Measurements from ENCODE around the gene NAP1L3.

Gene NAP1L3, protein sequence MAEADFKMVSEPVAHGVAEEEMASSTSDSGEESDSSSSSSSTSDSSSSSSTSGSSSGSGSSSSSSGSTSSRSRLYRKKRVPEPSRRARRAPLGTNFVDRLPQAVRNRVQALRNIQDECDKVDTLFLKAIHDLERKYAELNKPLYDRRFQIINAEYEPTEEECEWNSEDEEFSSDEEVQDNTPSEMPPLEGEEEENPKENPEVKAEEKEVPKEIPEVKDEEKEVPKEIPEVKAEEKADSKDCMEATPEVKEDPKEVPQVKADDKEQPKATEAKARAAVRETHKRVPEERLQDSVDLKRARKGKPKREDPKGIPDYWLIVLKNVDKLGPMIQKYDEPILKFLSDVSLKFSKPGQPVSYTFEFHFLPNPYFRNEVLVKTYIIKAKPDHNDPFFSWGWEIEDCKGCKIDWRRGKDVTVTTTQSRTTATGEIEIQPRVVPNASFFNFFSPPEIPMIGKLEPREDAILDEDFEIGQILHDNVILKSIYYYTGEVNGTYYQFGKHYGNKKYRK

DNA sequence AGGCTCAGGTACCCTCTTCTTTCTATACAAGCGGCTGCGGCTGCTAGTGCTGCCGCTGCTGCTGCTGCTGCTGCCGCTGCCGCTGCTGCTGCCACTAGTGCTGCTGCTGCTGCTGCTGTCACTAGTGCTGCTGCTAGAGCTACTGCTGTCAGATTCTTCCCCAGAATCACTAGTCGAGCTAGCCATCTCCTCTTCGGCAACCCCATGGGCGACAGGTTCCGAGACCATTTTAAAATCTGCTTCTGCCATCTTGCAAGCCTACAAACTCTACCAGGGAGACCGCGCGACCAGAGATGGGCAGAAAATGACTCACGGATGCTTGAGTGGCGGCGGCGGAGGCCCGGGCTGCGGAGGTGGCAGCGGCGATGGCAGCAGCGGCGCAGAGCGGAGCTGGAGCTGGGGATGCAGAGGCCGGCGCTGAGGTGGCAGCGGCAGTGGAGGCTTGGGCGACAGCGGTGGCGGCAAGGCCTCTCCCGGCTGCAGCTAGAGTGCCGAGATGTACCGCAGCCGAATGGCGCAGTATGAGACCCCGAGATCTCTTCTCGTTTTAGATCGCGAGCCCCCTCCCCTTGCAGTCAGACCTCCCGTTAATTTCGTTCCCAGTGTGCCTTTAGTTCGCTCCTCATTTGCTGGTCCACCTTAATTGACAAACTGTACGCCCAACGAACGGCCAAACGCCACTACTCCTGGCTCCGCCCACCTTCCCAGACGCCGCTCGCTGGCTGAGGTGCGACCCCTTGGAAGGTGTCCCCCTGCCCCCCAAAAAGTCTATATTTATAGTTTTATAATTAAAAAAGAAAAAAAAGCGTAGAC, at the start of gene NAP1L3:
Gene NAP1L3, minus strand, starts transcription at position 523 of the 813 bp plus-strand sequence. Its CDS starts 274 bp downstream, at position 249.
- DNase-seq = peak; percentile 92

- no peak for DNase-seq
Measured at GRCh38 chrX:93711076-93711475, 37.7 kb upstream of the NAP1L3 start.

DNA sequence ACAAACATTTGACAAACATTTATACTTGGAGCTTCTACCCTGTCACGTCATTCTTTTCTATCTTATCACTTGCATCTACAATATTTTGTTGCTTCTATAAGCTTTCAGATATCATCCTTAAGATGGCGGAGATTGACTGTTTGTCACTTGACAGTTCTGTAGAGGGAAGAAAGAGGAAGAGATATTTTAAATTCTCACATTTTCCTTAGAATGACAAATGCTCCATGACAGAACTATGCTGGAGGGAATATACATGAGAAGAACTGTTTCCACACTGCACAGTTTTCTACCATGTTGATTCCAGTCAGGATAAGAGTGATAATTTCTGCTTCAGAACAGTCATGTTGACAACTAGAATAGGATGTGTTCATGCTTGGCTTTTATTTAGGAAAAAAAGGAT, 30.3 kb upstream of the NAP1L3 start:
- no peak for DNase-seq

- no peak for DNase-seq
Measured at GRCh38 chrX:93695981-93696380, 22.6 kb upstream of the NAP1L3 start.

GRCh38 chrX:93673869-93674271, 492 bp upstream of the NAP1L3 start, which contains the start of gene FAM133A:
TSS of gene FAM133A (plus strand) at chrX:93674206. CDS start at chrX:93709420, 35,214 bp downstream.
- DNase-seq = peak; percentile 78

DNA sequence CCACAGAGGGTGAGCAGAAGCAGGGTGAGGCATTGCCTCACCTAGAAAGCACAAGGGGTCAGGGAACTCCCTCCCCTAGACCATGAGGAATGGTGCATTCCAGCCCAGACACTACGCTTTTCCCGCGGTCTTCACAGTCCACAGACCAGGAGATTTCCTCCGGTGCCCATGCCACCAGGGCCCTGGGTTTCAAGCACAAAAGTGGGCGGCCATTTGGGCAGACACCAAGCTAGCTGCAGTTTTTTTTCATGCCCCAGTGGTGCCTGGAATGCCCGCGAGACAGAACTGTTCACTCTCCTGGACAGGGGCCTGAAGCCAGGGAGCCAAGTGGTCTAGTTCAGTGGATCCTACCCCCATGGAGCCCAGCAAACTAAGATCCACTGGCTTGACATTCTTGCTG, 12.8 kb downstream of the NAP1L3 start:
- no peak for DNase-seq

DNA sequence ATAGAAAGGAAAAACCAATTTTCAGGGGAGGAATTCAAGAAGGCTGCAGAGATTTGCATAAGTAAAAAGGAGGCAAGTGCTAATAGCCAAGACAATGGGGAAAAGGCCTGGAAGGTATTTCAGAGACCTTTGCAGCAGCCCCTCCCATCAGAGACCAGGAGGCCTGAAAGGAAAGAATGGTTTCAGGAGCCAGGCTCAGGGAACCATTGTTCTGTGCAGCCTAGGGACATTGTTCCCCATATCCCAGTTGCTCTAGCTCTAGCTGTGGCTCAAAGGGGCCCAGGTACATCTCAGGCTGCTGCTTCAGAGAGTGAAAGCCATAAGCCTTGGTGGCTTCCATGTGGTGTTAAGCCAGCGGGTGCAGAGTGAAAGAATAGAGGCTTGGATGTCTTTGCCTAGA, 24.0 kb downstream of the NAP1L3 start:
- no peak for DNase-seq

GRCh38 chrX:93637591-93637990, 35.8 kb downstream of the NAP1L3 start:
- no peak for DNase-seq
